Bone marrow (tissue), 2 donors: Measurements from ENCODE around the gene NIPAL4.

Experiments used
- DNase-seq, 2 donors: peaks; one replicate each; lab custom pipeline; 2025; lab: John Stamatoyannopoulos, UW

NIPAL4 gene

GRCh38 chr5:157486221-157486681 lies 26.2 kb downstream of the NIPAL4 start:
- no peak for DNase-seq

- DNase-seq = no peak
Observed at GRCh38 chr5:157486861-157487260, 26.8 kb downstream of the NIPAL4 start.

GRCh38 chr5:157487358-157487757 lies 27.3 kb downstream of the NIPAL4 start:
- no peak for DNase-seq

GRCh38 chr5:157491471-157491995 lies 31.5 kb downstream of the NIPAL4 start:
- DNase-seq = no peak

GRCh38 chr5:157492886-157493285 lies 32.9 kb downstream of the NIPAL4 start:
- no peak for DNase-seq

GRCh38 chr5:157494178-157494832 lies 34.3 kb downstream of the NIPAL4 start:
- no peak for DNase-seq

- DNase-seq = no peak
Observed at GRCh38 chr5:157496864-157497263, 36.9 kb downstream of the NIPAL4 start.

- DNase-seq = no peak
Observed at GRCh38 chr5:157497875-157498611, 38.0 kb downstream of the NIPAL4 start.

GRCh38 chr5:157502143-157502647 lies 42.2 kb downstream of the NIPAL4 start:
- no peak for DNase-seq

- no peak for DNase-seq
Observed at GRCh38 chr5:157504053-157504452, 44.0 kb downstream of the NIPAL4 start.

- DNase-seq = no peak
Observed at GRCh38 chr5:157505496-157505895, 45.5 kb downstream of the NIPAL4 start.

GRCh38 chr5:157506066-157506590 lies 46.1 kb downstream of the NIPAL4 start:
- DNase-seq = no peak

GRCh38 chr5:157506981-157507780 lies 47.2 kb downstream of the NIPAL4 start:
- no peak for DNase-seq

GRCh38 chr5:157509093-157509492 lies 49.1 kb downstream of the NIPAL4 start:
- no peak for DNase-seq

- no peak for DNase-seq
Observed at GRCh38 chr5:157509587-157509986, 49.6 kb downstream of the NIPAL4 start.

- no peak for DNase-seq
Observed at GRCh38 chr5:157510682-157511081, 50.7 kb downstream of the NIPAL4 start.

GRCh38 chr5:157511651-157512644 lies 51.9 kb downstream of the NIPAL4 start:
- no peak for DNase-seq

GRCh38 chr5:157513182-157513581 lies 53.2 kb downstream of the NIPAL4 start:
- DNase-seq = no peak

GRCh38 chr5:157514974-157515373 lies 55.0 kb downstream of the NIPAL4 start:
- no peak for DNase-seq

GRCh38 chr5:157516006-157516405 lies 56.0 kb downstream of the NIPAL4 start:
- no peak for DNase-seq
